HepG2 (cell line): ENCODE measurements around the gene RPUSD4. TPM values are rescaled to one million over a fixed set of nuclear protein-coding genes. Genes with fewer than 3 reads are reported as not detected.
A peak's percentile ranks its signal among the peaks of the same experiment; 100 is the strongest.

ENCODE experiments used
- FOXO1 ChIP-seq: sonication (generic); formaldehyde crosslinking; IDR thresholded peaks from 2 replicates; pipeline ENCODE4 v1.4.0; 2020; ENCODE audit warnings: missing genetic modification reagents
- GABPB1 ChIP-seq: IDR thresholded peaks from 2 replicates; pipeline ENCODE4 v1.6.1; 2016; ENCODE audit warnings: mild to moderate bottlenecking, missing genetic modification reagents, moderate library complexity, missing compliant biosample characterization
- KMT2A ChIP-seq: sonication (generic); formaldehyde crosslinking; IDR thresholded peaks from 2 replicates; pipeline ENCODE4 v1.4.0; 2020; ENCODE audit warnings: missing genetic modification reagents
- SMARCC2 ChIP-seq: fragments of 450-650 bp; IDR thresholded peaks from 2 replicates; pipeline ENCODE4 v1.6.1; 2017; ENCODE audit warnings: antibody characterized with exemption, mild to moderate bottlenecking
- SP5 ChIP-seq: IDR thresholded peaks from 2 replicates; pipeline ENCODE4 v1.6.1; 2016; ENCODE audit warnings: low read depth, borderline replicate concordance
- SRSF1 ChIP-seq: fragments of 200-400 bp; formaldehyde crosslinking; optimal IDR thresholded peaks from 2 replicates; pipeline ENCODE3; 2017; ENCODE audit warnings: mild to moderate bottlenecking, low read depth, low read length, moderate library complexity
- STAG1 ChIP-seq: sonication (generic); formaldehyde crosslinking; IDR thresholded peaks from 2 replicates; pipeline ENCODE4 v1.4.0; 2020; ENCODE audit warnings: missing genetic modification reagents
- TBX2 ChIP-seq: sonication (generic); formaldehyde crosslinking; IDR thresholded peaks from 2 replicates; pipeline ENCODE4 v1.5.0; 2020; ENCODE audit warnings: missing genetic modification reagents, mild to moderate bottlenecking, borderline replicate concordance
- TOPORS ChIP-seq: sonication (generic); formaldehyde crosslinking; IDR thresholded peaks from 2 replicates; pipeline ENCODE4 v1.8.0; 2023; ENCODE audit warnings: mild to moderate bottlenecking, missing genetic modification reagents
- ZNF329 ChIP-seq: sonication (generic); formaldehyde crosslinking; IDR thresholded peaks from 2 replicates; pipeline ENCODE4 v1.9.0; 2021; ENCODE audit warnings: low read depth, mild to moderate bottlenecking, missing genetic modification reagents
- ZNF567 ChIP-seq: sonication (generic); formaldehyde crosslinking; IDR thresholded peaks from 2 replicates; pipeline ENCODE4 v1.8.1; 2023; ENCODE audit warnings: mild to moderate bottlenecking, missing genetic modification reagents, borderline replicate concordance
- polyA plus RNA-seq, 8 experiments: library from polyadenylated mRNA; depleted of rRNA in 3 of 8; stranded (reverse) in 7 of 8; unstranded in 1 of 8; fragments of >200 nt; fragmentation: Illumina TruSeq in 4 of 8; extraction: Trizol in 4 of 8; gene quantifications; 2 replicates each; pipeline versions ENCODE4 v1.2.1 to v1.2.3, GENCODE V29; 2011 to 2016; ENCODE audit warnings: low read depth in 4 of 8, missing spikeins in 1 of 8, mixed read lengths in 1 of 8; ENCODE audit not compliant: insufficient read depth in 1 of 8
- total RNA-seq, 5 experiments: library from RNA; depleted of rRNA; stranded (reverse); fragments of >200 nt; fragmentation: Illumina TruSeq; extraction: Trizol; gene quantifications; 2 replicates each; pipeline ENCODE4 v1.2.3, GENCODE V29; 2016; ENCODE audit warnings: low read depth in 1 of 5
- TF ChIP-seq, protein P1 (sequence below): IDR thresholded peaks from 2 replicates; pipeline ENCODE4 v1.6.1; 2016; ENCODE audit warnings: low read depth, missing genetic modification reagents, missing compliant biosample characterization
- TF ChIP-seq, protein P2 (sequence below): sonication (generic); formaldehyde crosslinking; IDR thresholded peaks from 2 replicates; pipeline ENCODE4 v1.8.0; 2022; ENCODE audit warnings: missing genetic modification reagents, mild to moderate bottlenecking, moderate library complexity, borderline replicate concordance
- TF ChIP-seq, protein P3 (sequence below): sonication (generic); formaldehyde crosslinking; IDR thresholded peaks from 2 replicates; pipeline ENCODE4 v1.4.0; 2020; ENCODE audit warnings: missing genetic modification reagents, mild to moderate bottlenecking, borderline replicate concordance
- TF ChIP-seq, protein P4 (sequence below): sonication (generic); formaldehyde crosslinking; IDR thresholded peaks from 2 replicates; pipeline ENCODE4 v1.5.0; 2020; ENCODE audit warnings: missing genetic modification reagents
- TF ChIP-seq, protein P5 (sequence below): sonication (generic); formaldehyde crosslinking; IDR thresholded peaks from 2 replicates; pipeline ENCODE4 v1.4.0; 2020; ENCODE audit warnings: missing genetic modification reagents

Gene RPUSD4
- total and polyA plus RNA-seq, 2 of the 13 experiments (the other 11 are each of a cell fraction or from before 2014, with no cell fraction given), result 45.0 to 52.9 TPM

DNA sequence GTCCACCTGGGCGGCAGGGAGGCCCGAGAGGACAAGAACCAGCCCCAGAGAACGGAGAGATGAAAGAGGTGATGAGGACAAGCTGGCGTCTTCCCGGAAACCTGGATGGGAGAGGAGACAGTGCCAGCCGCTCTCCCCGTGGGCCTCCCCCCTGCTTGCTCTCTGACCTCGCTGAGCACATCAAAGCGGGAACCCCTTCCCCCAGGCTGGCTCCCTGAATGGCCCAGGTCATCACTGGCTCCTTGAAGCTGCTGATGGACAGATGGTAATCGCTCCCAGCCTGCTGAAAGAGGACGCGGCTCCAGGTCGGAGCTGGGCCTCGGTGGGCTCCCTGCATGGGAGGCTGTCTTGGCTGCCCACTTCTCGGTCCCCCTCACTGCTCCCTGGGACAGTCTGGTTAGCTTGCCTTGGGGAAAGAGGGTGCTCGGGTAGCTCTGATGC is 18.4 kb downstream of the RPUSD4 start (continued):
- TF ChIP-seq, protein P1, sequence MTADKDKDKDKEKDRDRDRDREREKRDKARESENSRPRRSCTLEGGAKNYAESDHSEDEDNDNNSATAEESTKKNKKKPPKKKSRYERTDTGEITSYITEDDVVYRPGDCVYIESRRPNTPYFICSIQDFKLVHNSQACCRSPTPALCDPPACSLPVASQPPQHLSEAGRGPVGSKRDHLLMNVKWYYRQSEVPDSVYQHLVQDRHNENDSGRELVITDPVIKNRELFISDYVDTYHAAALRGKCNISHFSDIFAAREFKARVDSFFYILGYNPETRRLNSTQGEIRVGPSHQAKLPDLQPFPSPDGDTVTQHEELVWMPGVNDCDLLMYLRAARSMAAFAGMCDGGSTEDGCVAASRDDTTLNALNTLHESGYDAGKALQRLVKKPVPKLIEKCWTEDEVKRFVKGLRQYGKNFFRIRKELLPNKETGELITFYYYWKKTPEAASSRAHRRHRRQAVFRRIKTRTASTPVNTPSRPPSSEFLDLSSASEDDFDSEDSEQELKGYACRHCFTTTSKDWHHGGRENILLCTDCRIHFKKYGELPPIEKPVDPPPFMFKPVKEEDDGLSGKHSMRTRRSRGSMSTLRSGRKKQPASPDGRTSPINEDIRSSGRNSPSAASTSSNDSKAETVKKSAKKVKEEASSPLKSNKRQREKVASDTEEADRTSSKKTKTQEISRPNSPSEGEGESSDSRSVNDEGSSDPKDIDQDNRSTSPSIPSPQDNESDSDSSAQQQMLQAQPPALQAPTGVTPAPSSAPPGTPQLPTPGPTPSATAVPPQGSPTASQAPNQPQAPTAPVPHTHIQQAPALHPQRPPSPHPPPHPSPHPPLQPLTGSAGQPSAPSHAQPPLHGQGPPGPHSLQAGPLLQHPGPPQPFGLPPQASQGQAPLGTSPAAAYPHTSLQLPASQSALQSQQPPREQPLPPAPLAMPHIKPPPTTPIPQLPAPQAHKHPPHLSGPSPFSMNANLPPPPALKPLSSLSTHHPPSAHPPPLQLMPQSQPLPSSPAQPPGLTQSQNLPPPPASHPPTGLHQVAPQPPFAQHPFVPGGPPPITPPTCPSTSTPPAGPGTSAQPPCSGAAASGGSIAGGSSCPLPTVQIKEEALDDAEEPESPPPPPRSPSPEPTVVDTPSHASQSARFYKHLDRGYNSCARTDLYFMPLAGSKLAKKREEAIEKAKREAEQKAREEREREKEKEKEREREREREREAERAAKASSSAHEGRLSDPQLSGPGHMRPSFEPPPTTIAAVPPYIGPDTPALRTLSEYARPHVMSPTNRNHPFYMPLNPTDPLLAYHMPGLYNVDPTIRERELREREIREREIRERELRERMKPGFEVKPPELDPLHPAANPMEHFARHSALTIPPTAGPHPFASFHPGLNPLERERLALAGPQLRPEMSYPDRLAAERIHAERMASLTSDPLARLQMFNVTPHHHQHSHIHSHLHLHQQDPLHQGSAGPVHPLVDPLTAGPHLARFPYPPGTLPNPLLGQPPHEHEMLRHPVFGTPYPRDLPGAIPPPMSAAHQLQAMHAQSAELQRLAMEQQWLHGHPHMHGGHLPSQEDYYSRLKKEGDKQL, result peak; percentile 61; the same call in 1 of the 2 replicates
- no peak for TF ChIP-seq KMT2A (CRISPR knock-in tag)
- no peak for TF ChIP-seq ZNF329 (CRISPR knock-in tag)
- TF ChIP-seq, protein P2, sequence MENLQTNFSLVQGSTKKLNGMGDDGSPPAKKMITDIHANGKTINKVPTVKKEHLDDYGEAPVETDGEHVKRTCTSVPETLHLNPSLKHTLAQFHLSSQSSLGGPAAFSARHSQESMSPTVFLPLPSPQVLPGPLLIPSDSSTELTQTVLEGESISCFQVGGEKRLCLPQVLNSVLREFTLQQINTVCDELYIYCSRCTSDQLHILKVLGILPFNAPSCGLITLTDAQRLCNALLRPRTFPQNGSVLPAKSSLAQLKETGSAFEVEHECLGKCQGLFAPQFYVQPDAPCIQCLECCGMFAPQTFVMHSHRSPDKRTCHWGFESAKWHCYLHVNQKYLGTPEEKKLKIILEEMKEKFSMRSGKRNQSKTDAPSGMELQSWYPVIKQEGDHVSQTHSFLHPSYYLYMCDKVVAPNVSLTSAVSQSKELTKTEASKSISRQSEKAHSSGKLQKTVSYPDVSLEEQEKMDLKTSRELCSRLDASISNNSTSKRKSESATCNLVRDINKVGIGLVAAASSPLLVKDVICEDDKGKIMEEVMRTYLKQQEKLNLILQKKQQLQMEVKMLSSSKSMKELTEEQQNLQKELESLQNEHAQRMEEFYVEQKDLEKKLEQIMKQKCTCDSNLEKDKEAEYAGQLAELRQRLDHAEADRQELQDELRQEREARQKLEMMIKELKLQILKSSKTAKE, result peak; percentile 72; the same call in 1 of the 2 replicates
- TF ChIP-seq FOXO1 (CRISPR knock-in tag), result peak; percentile 48
- TF ChIP-seq SP5 (CRISPR knock-in tag), result peak; percentile 67; the same call in 1 of the 2 replicates
- TF ChIP-seq TOPORS (CRISPR knock-in tag), result no peak
- peak; percentile 78 for TF ChIP-seq TBX2 (CRISPR knock-in tag)
- peak; percentile 50 for TF ChIP-seq STAG1
- TF ChIP-seq, protein P3, sequence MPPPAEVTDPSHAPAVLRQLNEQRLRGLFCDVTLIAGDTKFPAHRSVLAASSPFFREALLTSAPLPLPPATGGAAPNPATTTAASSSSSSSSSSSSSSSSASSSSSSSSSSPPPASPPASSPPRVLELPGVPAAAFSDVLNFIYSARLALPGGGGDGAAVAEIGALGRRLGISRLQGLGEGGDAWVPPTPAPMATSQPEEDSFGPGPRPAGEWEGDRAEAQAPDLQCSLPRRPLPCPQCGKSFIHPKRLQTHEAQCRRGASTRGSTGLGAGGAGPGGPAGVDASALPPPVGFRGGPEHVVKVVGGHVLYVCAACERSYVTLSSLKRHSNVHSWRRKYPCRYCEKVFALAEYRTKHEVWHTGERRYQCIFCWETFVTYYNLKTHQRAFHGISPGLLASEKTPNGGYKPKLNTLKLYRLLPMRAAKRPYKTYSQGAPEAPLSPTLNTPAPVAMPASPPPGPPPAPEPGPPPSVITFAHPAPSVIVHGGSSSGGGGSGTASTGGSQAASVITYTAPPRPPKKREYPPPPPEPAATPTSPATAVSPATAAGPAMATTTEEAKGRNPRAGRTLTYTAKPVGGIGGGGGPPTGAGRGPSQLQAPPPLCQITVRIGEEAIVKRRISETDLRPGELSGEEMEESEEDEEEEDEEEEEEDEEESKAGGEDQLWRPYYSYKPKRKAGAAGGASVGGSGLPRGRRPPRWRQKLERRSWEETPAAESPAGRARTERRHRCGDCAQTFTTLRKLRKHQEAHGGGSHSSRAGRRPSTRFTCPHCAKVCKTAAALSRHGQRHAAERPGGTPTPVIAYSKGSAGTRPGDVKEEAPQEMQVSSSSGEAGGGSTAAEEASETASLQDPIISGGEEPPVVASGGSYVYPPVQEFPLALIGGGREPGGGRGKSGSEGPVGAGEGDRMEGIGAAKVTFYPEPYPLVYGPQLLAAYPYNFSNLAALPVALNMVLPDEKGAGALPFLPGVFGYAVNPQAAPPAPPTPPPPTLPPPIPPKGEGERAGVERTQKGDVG (CRISPR knock-in tag), result peak; percentile 88; the same call in 1 of the 2 replicates
- TF ChIP-seq, protein P4, sequence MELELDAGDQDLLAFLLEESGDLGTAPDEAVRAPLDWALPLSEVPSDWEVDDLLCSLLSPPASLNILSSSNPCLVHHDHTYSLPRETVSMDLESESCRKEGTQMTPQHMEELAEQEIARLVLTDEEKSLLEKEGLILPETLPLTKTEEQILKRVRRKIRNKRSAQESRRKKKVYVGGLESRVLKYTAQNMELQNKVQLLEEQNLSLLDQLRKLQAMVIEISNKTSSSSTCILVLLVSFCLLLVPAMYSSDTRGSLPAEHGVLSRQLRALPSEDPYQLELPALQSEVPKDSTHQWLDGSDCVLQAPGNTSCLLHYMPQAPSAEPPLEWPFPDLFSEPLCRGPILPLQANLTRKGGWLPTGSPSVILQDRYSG, result no peak
- TF ChIP-seq ZNF567 (CRISPR knock-in tag), result 0 out of 2 replicates have a peak, but pooled peaks have one; percentile 54
- TF ChIP-seq, protein P5, sequence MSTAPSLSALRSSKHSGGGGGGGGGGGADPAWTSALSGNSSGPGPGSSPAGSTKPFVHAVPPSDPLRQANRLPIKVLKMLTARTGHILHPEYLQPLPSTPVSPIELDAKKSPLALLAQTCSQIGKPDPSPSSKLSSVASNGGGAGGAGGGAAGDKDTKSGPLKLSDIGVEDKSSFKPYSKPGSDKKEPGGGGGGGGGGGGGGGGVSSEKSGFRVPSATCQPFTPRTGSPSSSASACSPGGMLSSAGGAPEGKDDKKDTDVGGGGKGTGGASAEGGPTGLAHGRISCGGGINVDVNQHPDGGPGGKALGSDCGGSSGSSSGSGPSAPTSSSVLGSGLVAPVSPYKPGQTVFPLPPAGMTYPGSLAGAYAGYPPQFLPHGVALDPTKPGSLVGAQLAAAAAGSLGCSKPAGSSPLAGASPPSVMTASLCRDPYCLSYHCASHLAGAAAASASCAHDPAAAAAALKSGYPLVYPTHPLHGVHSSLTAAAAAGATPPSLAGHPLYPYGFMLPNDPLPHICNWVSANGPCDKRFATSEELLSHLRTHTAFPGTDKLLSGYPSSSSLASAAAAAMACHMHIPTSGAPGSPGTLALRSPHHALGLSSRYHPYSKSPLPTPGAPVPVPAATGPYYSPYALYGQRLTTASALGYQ (CRISPR knock-in tag), result peak; percentile 50; the same call in 1 of the 2 replicates
- TF ChIP-seq SRSF1, result peak; percentile 38
- TF ChIP-seq GABPB1 (CRISPR knock-in tag), result peak; percentile 57
- no peak for TF ChIP-seq SMARCC2
